HG03175 (cell line): ENCODE results near the gene API5.

Experiments
- ATAC-seq: cut with Tn5 transposase; IDR thresholded peaks from one replicate; pipeline ENCODE4 v1.9.1; 2021; ENCODE audit warnings: mild to moderate bottlenecking, moderate library complexity; ENCODE audit not compliant: unreplicated experiment

API5 gene

DNA sequence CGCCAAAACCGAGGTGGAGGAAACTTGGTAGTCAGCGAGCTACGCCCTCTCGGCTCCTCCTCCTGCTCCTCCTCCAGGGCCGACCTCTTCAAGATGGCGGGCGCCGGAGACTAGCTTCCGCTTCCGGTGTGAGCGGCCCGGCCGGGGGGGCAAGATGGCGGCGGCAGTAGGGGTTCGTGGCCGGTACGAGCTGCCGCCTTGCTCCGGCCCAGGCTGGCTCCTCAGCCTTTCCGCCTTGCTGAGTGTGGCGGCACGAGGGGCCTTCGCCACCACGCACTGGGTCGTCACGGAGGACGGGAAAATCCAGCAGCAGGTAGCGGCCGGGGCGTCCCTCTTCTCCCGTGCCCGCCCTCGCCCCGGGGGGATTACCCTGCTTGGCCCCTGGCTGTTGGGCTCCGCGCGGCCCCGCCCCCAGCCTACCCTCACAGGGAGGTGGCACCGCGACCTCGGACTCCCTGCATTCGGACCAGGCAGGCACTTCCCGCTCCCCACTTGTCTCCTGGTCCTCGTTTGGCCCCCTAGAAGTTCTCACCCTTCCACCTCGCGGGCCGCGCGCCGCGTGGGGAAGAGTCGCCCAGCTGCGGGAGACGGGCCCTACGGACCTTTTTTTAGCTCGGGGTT, 47.1 kb downstream of the API5 start, which contains the start of gene TTC17:
TTC17 (plus strand) TSS at position 120 of the 621 bp plus-strand sequence; CDS start at position 155, 35 bp downstream.
- ATAC-seq: peak; percentile 93

DNA sequence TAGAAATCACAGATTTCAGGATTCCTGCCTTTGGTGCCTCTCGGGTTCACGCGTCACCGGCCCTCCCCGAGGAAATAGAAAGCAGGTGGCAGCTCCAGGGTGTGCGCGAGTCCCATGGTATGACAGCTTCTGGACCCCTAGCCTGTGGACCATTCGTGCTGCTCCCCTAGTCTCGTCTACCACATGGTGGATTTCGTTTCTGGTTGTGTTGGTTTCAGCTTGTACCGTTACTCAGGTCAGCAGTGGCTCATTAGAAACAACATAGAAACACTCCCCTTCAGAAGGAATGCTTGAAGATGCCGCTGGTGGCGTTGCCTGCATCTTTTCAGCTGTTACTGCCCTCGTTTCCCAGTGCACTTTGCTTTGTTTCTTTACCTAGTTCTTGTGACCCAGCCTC, 47.6 kb downstream of the API5 start:
- ATAC-seq: peak; percentile 51

DNA sequence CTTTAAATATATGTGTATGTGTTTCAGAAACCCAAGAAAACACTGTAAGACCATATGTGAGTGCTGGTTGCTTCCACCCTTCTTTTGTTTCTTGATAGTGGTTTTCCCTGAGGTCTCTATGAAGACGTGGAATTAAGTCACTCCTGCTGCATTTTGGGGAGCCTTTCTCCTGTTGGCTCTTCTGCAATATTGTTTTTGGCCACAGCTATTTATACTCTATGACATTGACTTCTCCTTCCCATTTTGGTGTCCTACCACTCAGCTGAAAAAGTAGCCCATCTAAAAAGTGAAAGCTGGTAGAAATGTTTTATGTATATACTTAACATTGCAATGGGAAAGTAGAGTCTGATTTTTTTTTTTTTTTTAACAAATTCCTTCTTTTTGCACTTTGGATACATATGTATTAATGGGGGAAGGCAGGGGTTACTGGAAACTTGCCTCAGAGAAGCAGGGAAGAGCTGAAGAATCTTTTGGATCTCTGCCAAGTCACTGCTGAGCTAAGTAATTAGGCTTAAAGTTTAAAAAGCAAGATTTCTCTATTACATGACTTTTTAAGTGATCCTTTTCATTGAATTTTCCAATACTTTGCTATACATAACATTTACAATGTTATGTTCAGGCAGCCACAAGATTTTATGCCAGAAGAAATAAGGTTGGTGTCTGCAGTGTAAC, 48.7 kb downstream of the API5 start:
- no peak for ATAC-seq

DNA sequence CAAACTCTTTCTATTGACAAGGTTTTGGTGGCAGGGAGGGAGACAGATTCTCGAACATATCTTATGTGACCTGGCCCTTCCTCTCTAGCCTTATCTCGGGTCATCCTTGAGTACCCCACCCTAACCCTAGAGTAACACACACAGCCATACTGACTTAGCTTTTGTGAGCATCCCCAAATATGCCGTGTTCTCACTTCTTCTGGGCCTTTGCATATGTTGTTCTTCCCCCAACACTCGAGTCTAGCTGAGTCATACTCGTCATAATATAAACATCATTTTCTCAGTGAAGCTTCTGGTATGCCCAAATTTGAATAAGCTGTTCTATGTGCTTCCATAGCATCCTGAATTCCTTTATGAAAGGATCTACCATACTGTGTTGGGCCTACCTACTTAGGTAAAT, 54.9 kb downstream of the API5 start:
- no peak for ATAC-seq

- no peak for ATAC-seq
Observed at GRCh38 chr11:43367382-43368178, 55.8 kb downstream of the API5 start.

DNA sequence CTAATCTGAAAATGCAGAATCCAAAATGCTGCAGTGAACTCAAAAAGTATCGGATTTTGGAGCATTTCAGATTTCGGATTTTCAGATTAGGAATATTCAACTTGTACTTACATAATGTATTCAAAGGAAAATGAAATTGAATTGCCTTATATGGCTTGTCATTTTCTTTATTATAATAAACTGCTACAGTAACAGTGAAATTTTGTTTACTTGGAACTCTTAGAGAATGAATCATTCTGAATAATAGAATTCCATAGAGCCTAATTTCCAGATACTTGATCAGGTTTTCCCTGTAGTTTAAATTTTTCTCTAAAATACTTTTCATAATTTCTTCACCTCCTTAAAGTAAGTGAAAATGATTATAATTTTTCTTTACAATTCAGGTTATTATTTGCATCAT, 64.3 kb downstream of the API5 start:
- no peak for ATAC-seq

DNA sequence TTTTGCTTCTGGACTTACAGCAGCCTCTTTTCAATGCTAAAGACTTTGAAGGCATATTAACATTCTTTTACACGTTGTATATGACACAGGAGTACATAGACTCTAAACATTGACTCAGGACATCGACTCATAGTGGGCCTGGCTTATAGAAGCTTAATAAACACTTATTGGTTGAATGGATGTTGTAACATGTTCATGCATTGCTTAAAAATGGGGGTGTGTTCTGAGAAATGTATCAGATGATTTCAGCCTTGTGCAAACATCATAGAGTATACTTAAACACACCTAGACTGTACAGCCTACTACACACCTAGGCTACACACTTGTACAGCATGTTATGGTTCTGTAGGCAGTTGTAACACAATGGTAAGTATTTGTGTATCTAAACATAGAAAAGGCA, 64.8 kb downstream of the API5 start:
- no peak for ATAC-seq

GRCh38 chr11:43377389-43377788, 65.6 kb downstream of the API5 start:
- ATAC-seq: no peak

GRCh38 chr11:43378897-43379296, 67.1 kb downstream of the API5 start:
- no peak for ATAC-seq

GRCh38 chr11:43381802-43382201, 70.0 kb downstream of the API5 start:
- ATAC-seq: no peak

- ATAC-seq: no peak
Observed at GRCh38 chr11:43382614-43383013, 70.8 kb downstream of the API5 start.

- no peak for ATAC-seq
Observed at GRCh38 chr11:43384393-43384792, 72.6 kb downstream of the API5 start.

DNA sequence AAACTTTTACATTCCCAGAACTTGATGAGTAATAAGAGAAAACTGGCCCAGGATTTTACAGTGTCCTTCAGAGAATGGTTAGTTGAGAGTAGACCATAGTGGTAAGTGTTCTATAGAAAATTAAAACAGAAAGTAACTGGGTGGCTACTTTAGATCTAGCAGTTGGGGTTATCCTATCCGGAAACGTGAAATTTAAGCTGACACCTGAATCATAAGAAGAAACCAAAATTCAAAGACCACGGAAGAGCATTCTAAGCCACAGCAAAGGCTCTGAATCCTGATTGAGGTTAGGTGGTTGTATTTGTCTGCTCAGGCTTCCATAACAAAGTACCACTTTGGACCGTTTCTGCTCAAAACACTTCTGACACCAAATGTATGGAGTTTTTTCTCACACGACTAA, 80.9 kb downstream of the API5 start:
- no peak for ATAC-seq

DNA sequence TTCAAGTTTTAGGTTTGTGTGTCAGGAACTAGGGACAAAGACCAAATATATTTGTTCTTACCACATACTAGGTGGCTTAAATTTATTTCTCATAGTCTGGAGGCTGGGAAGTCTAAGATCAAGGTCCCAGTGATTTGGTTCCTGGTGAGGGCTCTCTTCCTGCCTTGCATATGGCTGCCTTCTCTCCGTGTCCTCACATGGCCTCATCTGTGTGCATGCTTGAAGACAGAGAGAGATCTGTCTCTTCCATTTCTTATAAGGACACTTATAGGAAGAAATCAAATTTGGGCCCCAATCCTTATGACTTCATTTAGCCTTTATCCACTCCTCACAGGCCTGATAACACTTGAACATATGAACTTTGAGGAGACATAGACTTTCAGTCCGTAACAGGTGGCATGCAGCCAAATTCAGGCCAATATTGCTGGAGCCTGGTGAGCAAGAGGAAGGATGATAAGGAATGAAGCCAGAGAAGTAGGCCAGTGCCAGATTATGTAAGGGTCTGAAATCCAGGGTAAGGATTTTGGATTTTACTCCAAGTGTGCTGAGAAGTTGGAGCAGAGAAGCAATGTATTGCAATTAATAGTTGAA, 82.1 kb downstream of the API5 start:
- ATAC-seq: no peak
